Effector memory CD8-positive, alpha-beta T cell (primary cell): ENCODE data around the gene DSCAML1.

Experiments used
- ATAC-seq: fragments of 150-1000 bp; cut with Tn5 transposase; replicated peaks from 2 replicates; pipeline ENCODE4 v1.10.0; 2021; ENCODE audit warnings: mild to moderate bottlenecking, moderate library complexity
- DNase-seq, 3 experiments: peaks; one replicate each; pipeline ENCODE4 v3.0.0; 2021
- H3K27ac Mint-ChIP-seq, 2 donors: one replicate each; pipeline ENCODE4 v1.8.0; 2022; ENCODE audit warnings: mild to moderate bottlenecking in 2 of 2, mixed read lengths in 2 of 2, moderate library complexity in 2 of 2
- H3K27me3 Mint-ChIP-seq, 2 donors: one replicate each; pipeline ENCODE4 v1.8.0; 2022; ENCODE audit warnings: mixed read lengths in 2 of 2
- H3K36me3 Mint-ChIP-seq: one replicate; pipeline ENCODE4 v1.8.0; 2022; ENCODE audit warnings: mild to moderate bottlenecking, moderate library complexity, mixed read lengths; ENCODE audit not compliant: insufficient read depth
- H3K4me1 Mint-ChIP-seq, 2 donors: one replicate each; pipeline ENCODE4 v1.8.0; 2022; ENCODE audit warnings: low read depth in 2 of 2, mixed read lengths in 2 of 2
- H3K4me3 Mint-ChIP-seq, 2 donors: one replicate each; pipeline ENCODE4 v1.8.0; 2022; ENCODE audit warnings: mild to moderate bottlenecking in 2 of 2, mixed read lengths in 2 of 2, moderate library complexity in 2 of 2
- H3K9me3 Mint-ChIP-seq, 2 donors: one replicate each; pipeline ENCODE4 v1.8.0; 2022; ENCODE audit warnings: mixed read lengths in 2 of 2

Gene DSCAML1

GRCh38 chr11:117706322-117706814, 90.6 kb downstream of the DSCAML1 start:
- no peak for ATAC-seq
- Mint-ChIP-seq H3K9me3 (no peaks in the 10 kb centered on the region), H3K27ac (no peak overlapping the region), H3K4me3 (no peak overlapping the region), H3K36me3 (no peaks in the 10 kb centered on the region), H3K27me3 (peaks cover 44 to 86% of the 10 kb centered on the region in 2 donors), H3K4me1 (peaks cover 1 to 9% of the 10 kb centered on the region in 2 donors)
- DNase-seq: no peak

- ATAC-seq: no peak
- H3K4me1 Mint-ChIP-seq: peaks cover 1 to 9% of the 10 kb centered on the region in 2 donors
- no peak overlapping the region for H3K27ac Mint-ChIP-seq
- no peaks in the 10 kb centered on the region for H3K9me3 Mint-ChIP-seq
- DNase-seq: no peak
- H3K36me3 Mint-ChIP-seq: no peaks in the 10 kb centered on the region
- no peak overlapping the region for H3K4me3 Mint-ChIP-seq
- H3K27me3 Mint-ChIP-seq: peaks cover 43 to 83% of the 10 kb centered on the region in 2 donors
These were observed 91.2 kb downstream of the DSCAML1 start for GRCh38 chr11:117705866-117706265.

GRCh38 chr11:117704395-117705100, 92.5 kb downstream of the DSCAML1 start:
- no peak overlapping the region for H3K4me3 Mint-ChIP-seq
- no peak for DNase-seq
- no peak for ATAC-seq
- H3K4me1 Mint-ChIP-seq: peaks cover 1 to 9% of the 10 kb centered on the region in 2 donors
- peaks cover 52 to 80% of the 10 kb centered on the region in 2 donors for H3K27me3 Mint-ChIP-seq
- no peaks in the 10 kb centered on the region for H3K36me3 Mint-ChIP-seq
- no peak overlapping the region for H3K27ac Mint-ChIP-seq
- H3K9me3 Mint-ChIP-seq: no peaks in the 10 kb centered on the region

GRCh38 chr11:117702946-117703598, 93.9 kb downstream of the DSCAML1 start:
- no peaks in the 10 kb centered on the region for H3K9me3 Mint-ChIP-seq
- no peak for DNase-seq
- no peak for ATAC-seq
- H3K27ac Mint-ChIP-seq: no peak overlapping the region
- peaks cover 1 to 9% of the 10 kb centered on the region in 2 donors for H3K4me1 Mint-ChIP-seq
- H3K27me3 Mint-ChIP-seq: peaks cover 61 to 76% of the 10 kb centered on the region in 2 donors
- H3K36me3 Mint-ChIP-seq: no peaks in the 10 kb centered on the region
- no peak overlapping the region for H3K4me3 Mint-ChIP-seq

- H3K4me1 Mint-ChIP-seq: peaks cover 1 to 9% of the 10 kb centered on the region in 2 donors
- ATAC-seq (no peak), DNase-seq (no peak)
- H3K4me3 Mint-ChIP-seq: no peak overlapping the region
- H3K36me3 Mint-ChIP-seq: no peaks in the 10 kb centered on the region
- H3K9me3 Mint-ChIP-seq: no peaks in the 10 kb centered on the region
- H3K27ac Mint-ChIP-seq: no peak overlapping the region
- H3K27me3 Mint-ChIP-seq: peaks cover 61 to 67% of the 10 kb centered on the region in 2 donors
These were observed 95.2 kb downstream of the DSCAML1 start for GRCh38 chr11:117701781-117702180.

GRCh38 chr11:117700551-117700950, 96.5 kb downstream of the DSCAML1 start:
- Mint-ChIP-seq H3K27ac (no peak overlapping the region), H3K4me3 (no peak overlapping the region), H3K9me3 (no peaks in the 10 kb centered on the region), H3K4me1 (peaks cover 1 to 9% of the 10 kb centered on the region in 2 donors), H3K27me3 (peaks cover 52 to 57% of the 10 kb centered on the region in 2 donors), H3K36me3 (no peaks in the 10 kb centered on the region)
- no peak for DNase-seq
- no peak for ATAC-seq

- peaks cover 37 to 45% of the 10 kb centered on the region in 2 donors for H3K27me3 Mint-ChIP-seq
- peaks cover under 1 to 8% of the 10 kb centered on the region in 2 donors for H3K4me1 Mint-ChIP-seq
These were observed 99.7 kb downstream of the DSCAML1 start for GRCh38 chr11:117697319-117697718.

GRCh38 chr11:117696540-117696939, 100.5 kb downstream of the DSCAML1 start:
- DNase-seq (no peak), ATAC-seq (no peak)
- Mint-ChIP-seq H3K4me1 (peaks cover 0 to under 1% of the 10 kb centered on the region in 2 donors), H3K36me3 (no peaks in the 10 kb centered on the region), H3K4me3 (no peak overlapping the region), H3K27me3 (peaks cover 33 to 42% of the 10 kb centered on the region in 2 donors), H3K9me3 (no peaks in the 10 kb centered on the region), H3K27ac (no peak overlapping the region)

More at GRCh38 chr11:117697319-117697718, 99.7 kb downstream of the DSCAML1 start:
- DNase-seq (no peak), ATAC-seq (no peak)
- Mint-ChIP-seq H3K4me3 (no peak overlapping the region), H3K9me3 (no peaks in the 10 kb centered on the region), H3K27ac (no peak overlapping the region), H3K36me3 (no peaks in the 10 kb centered on the region)

- no peaks in the 10 kb centered on the region for H3K36me3 Mint-ChIP-seq
- H3K27ac Mint-ChIP-seq: no peak overlapping the region
- H3K27me3 Mint-ChIP-seq: peaks cover 19 to 33% of the 10 kb centered on the region in 2 donors
- no peak overlapping the region for H3K4me3 Mint-ChIP-seq
- no peaks in the 10 kb centered on the region for H3K4me1 Mint-ChIP-seq
- ATAC-seq (no peak), DNase-seq (no peak)
- H3K9me3 Mint-ChIP-seq: no peaks in the 10 kb centered on the region
These were observed 103.7 kb downstream of the DSCAML1 start for GRCh38 chr11:117693344-117693743.

GRCh38 chr11:117691516-117691915, 105.5 kb downstream of the DSCAML1 start:
- ATAC-seq (no peak), DNase-seq (no peak)
- Mint-ChIP-seq H3K4me3 (no peak overlapping the region), H3K36me3 (no peaks in the 10 kb centered on the region), H3K27ac (no peak overlapping the region), H3K4me1 (no peaks in the 10 kb centered on the region), H3K9me3 (no peaks in the 10 kb centered on the region), H3K27me3 (peaks cover 32 to 43% of the 10 kb centered on the region in 2 donors)

- Mint-ChIP-seq H3K4me1 (no peaks in the 10 kb centered on the region), H3K27ac (no peak overlapping the region), H3K4me3 (no peak overlapping the region), H3K27me3 (peaks cover 32 to 46% of the 10 kb centered on the region in 2 donors), H3K9me3 (no peaks in the 10 kb centered on the region), H3K36me3 (no peaks in the 10 kb centered on the region)
- DNase-seq: no peak
- no peak for ATAC-seq
These were observed 105.8 kb downstream of the DSCAML1 start for GRCh38 chr11:117691218-117691514.

- ATAC-seq: no peak
- Mint-ChIP-seq H3K36me3 (no peaks in the 10 kb centered on the region), H3K27ac (no peak overlapping the region)
These were observed 106.4 kb downstream of the DSCAML1 start for GRCh38 chr11:117690484-117691217.

GRCh38 chr11:117688255-117688797, 108.7 kb downstream of the DSCAML1 start:
- Mint-ChIP-seq H3K9me3 (no peaks in the 10 kb centered on the region), H3K27me3 (peaks cover 30 to 45% of the 10 kb centered on the region in 2 donors), H3K27ac (no peak overlapping the region), H3K4me3 (no peak overlapping the region), H3K36me3 (no peaks in the 10 kb centered on the region), H3K4me1 (no peaks in the 10 kb centered on the region)
- no peak for DNase-seq
- ATAC-seq: no peak

More at GRCh38 chr11:117690484-117691217, 106.4 kb downstream of the DSCAML1 start:
- Mint-ChIP-seq H3K9me3 (no peaks in the 10 kb centered on the region), H3K27me3 (peaks cover 32 to 49% of the 10 kb centered on the region in 2 donors), H3K4me1 (no peaks in the 10 kb centered on the region), H3K4me3 (no peak overlapping the region)
- DNase-seq: no peak
